HCT116 (cell line): ENCODE measurements around the gene PRMT1. TPM values are rescaled to one million over a fixed set of nuclear protein-coding genes. Genes with fewer than 3 reads are reported as not detected.

Source experiments
- ATAC-seq: fragments of 200-7000 bp; cut with Tn5 transposase; 2 replicates; pipeline ENCODE4 v1.9.1; 2020; ENCODE audit warnings: mild to moderate bottlenecking, moderate library complexity
- BruUV-seq: library from RNA; stranded (reverse); fragments of 400-500 nt; replicated peaks from 2 replicates; lab custom pipeline; 2021; lab: Mats Ljungman, UMichigan
- CTCF ChIA-PET: fragments of 300-600 bp; sonication (Branson Sonifier 250); formaldehyde crosslinking; loops from one replicate; lab custom pipeline; 2021; ENCODE audit warnings: antibody characterized with exemption; lab: Charles Lee
- POLR2A ChIA-PET: fragments of 300-600, 350-600 bp; sonication (Branson Sonifier 250); formaldehyde crosslinking; loops from one replicate; lab custom pipeline; 2021; ENCODE audit warnings: antibody characterized with exemption; lab: Charles Lee
- RAD21 ChIA-PET, 2 experiments: fragments of 300-600 bp; sonication (Branson Sonifier 250); formaldehyde crosslinking; loops; one replicate each; lab custom pipeline; 2023; ENCODE audit warnings: low total read pairs in 2 of 2; ENCODE audit not compliant: uncharacterized antibody in 2 of 2, unreplicated experiment in 2 of 2, low non-redundant PET in 1 of 2; lab: Charles Lee
- DNase-seq: peaks from one replicate; pipeline ENCODE4 v3.0.0-alpha.2; 2010; ENCODE audit warnings: low read depth, low spot score
- H2AFZ ChIP-seq: fragments of 200-600 bp; shearing (Covaris generic), sonication (generic); 2 replicates; pipeline ENCODE4 v1.6.1; 2017; ENCODE audit warnings: low read depth, mixed run types, mixed read lengths, antibody characterized with exemption, low read length; ENCODE audit not compliant: poor library complexity, severe bottlenecking
- H3K27ac ChIP-seq: 2 replicates; pipeline ENCODE4 v1.5.1; 2012; ENCODE audit warnings: low read depth, low read length
- H3K27me3 ChIP-seq: fragments of 200-600 bp; sonication (generic); 2 replicates; pipeline ENCODE4 v1.6.1; 2016; ENCODE audit warnings: mixed run types, low read length, mixed read lengths; ENCODE audit not compliant: insufficient read depth
- H3K36me3 ChIP-seq, 2 experiments: fragments of 200-500 bp in 1 of 2; fragments of 200-600 bp in 1 of 2; sonication (Bioruptor generic) in 1 of 2; sonication (generic) in 1 of 2; 2 replicates each; pipeline versions ENCODE4 v1.5.1 to v1.6.1; 2014 to 2016; ENCODE audit warnings: low read length in 2 of 2, inconsistent platforms in 1 of 2, mixed read lengths in 1 of 2, mixed run types in 1 of 2; ENCODE audit not compliant: insufficient read depth in 2 of 2, control insufficient read depth in 1 of 2
- H3K4me1 ChIP-seq, 2 experiments: fragments of 200-600 bp in 1 of 2; sonication (generic) in 1 of 2; 2 replicates each; pipeline versions ENCODE4 v1.5.1 to v1.6.1; 2012 to 2017; ENCODE audit warnings: low read length in 2 of 2, inconsistent platforms in 1 of 2, mild to moderate bottlenecking in 1 of 2, mixed read lengths in 1 of 2, mixed run types in 1 of 2, moderate library complexity in 1 of 2; ENCODE audit not compliant: insufficient read depth in 2 of 2, control insufficient read depth in 1 of 2
- H3K4me2 ChIP-seq: fragments of 200-600 bp; sonication (generic); 2 replicates; pipeline ENCODE4 v1.6.1; 2017; ENCODE audit warnings: mixed run types, low read length, mixed read lengths
- H3K4me3 ChIP-seq, 2 experiments: fragments of 200-600 bp in 1 of 2; sonication (generic) in 1 of 2; replicated peaks in 1 of 2; 2 replicates each; pipeline ENCODE4 v1.5.1; 2011 to 2016; ENCODE audit warnings: low read length in 2 of 2, control low read depth in 1 of 2, low read depth in 1 of 2, mild to moderate bottlenecking in 1 of 2, mixed read lengths in 1 of 2, mixed run types in 1 of 2
- H3K79me2 ChIP-seq: fragments of 200-600 bp; sonication (generic); 2 replicates; pipeline ENCODE4 v1.6.1; 2017; ENCODE audit warnings: mild to moderate bottlenecking, mixed run types, low read length, moderate library complexity, mixed read lengths; ENCODE audit not compliant: insufficient read depth
- H3K9ac ChIP-seq: fragments of 200-600 bp; sonication (generic); 2 replicates; pipeline ENCODE4 v1.6.1; 2016; ENCODE audit warnings: low read length, mixed read lengths
- H3K9me2 ChIP-seq: fragments of 200-600 bp; sonication (generic), shearing (Covaris generic); 2 replicates; pipeline ENCODE4 v1.6.1; 2017; ENCODE audit warnings: mixed run types, mild to moderate bottlenecking, moderate library complexity; ENCODE audit not compliant: insufficient read depth
- H3K9me3 ChIP-seq, 2 experiments: fragments of 200-500 bp in 1 of 2; fragments of 200-600 bp in 1 of 2; sonication (Bioruptor generic) in 1 of 2; sonication (generic) in 1 of 2; 2 replicates each; pipeline ENCODE4 v1.6.1; 2014 to 2017; ENCODE audit warnings: low read length in 2 of 2, mixed read lengths in 2 of 2, inconsistent platforms in 1 of 2, low read depth in 1 of 2, mild to moderate bottlenecking in 1 of 2, mixed run types in 1 of 2, moderate library complexity in 1 of 2; ENCODE audit not compliant: control insufficient read depth in 1 of 2, insufficient read depth in 1 of 2
- H4K20me1 ChIP-seq: fragments of 200-600 bp; sonication (generic), shearing (Covaris generic); 2 replicates; pipeline ENCODE4 v1.6.1; 2017; ENCODE audit warnings: mixed run types, mild to moderate bottlenecking, moderate library complexity; ENCODE audit not compliant: insufficient read depth
- CBX3 ChIP-seq: IDR thresholded peaks from 2 replicates; pipeline ENCODE4 v1.6.1; 2012; ENCODE audit warnings: low read depth
- CEBPB ChIP-seq: IDR thresholded peaks from 2 replicates; pipeline ENCODE4 v1.6.1; 2012; ENCODE audit warnings: low read depth
- CTCF ChIP-seq, 3 experiments: fragments of 200-600 bp in 1 of 3; sonication (generic) in 1 of 3; IDR thresholded peaks in 2 of 3; conservative IDR thresholded peaks in 1 of 3; 2 replicates each; pipeline ENCODE4 v1.5.1; 2012 to 2017; ENCODE audit warnings: low read depth in 2 of 3, low read length in 2 of 3, antibody characterized with exemption in 1 of 3, borderline replicate concordance in 1 of 3, control low read depth in 1 of 3, mild to moderate bottlenecking in 1 of 3, mixed read lengths in 1 of 3, mixed run types in 1 of 3, moderate library complexity in 1 of 3; ENCODE audit not compliant: insufficient read depth in 1 of 3
- ELF1 ChIP-seq: IDR thresholded peaks from 2 replicates; pipeline ENCODE4 v1.6.1; 2012; ENCODE audit warnings: low read depth, borderline replicate concordance
- EZH2phosphoT487 ChIP-seq: fragments of 200-600 bp; IDR thresholded peaks from 2 replicates; pipeline ENCODE4 v1.6.1; 2018; ENCODE audit warnings: antibody characterized with exemption, borderline replicate concordance
- YY1 ChIP-seq: IDR thresholded peaks from 2 replicates; pipeline ENCODE4 v1.6.1; 2011; ENCODE audit warnings: low read length, low read depth, moderate library complexity, mild to moderate bottlenecking; ENCODE audit not compliant: insufficient replicate concordance; ENCODE audit errors: extremely low read depth
- intact Hi-C: fragments of 100-400 bp; cut with micrococcal nuclease; formaldehyde crosslinking; loops from 2 replicates; pipeline ENCODE4 v1.10.0; 2022
- total RNA-seq: library from RNA; stranded (reverse); gene quantifications from one replicate; pipeline ENCODE4 v1.2.1, GENCODE V29; 2021; ENCODE audit not compliant: unreplicated experiment

The PRMT1 gene
- total RNA-seq, 1 experiment from 2014 or later = 428 TPM

- TF ChIP-seq ELF1 (no peak; the same call in 1 of the 2 replicates), YY1 (peak; percentile 19), CBX3 (no peak), EZH2phosphoT487 (no peak)
These were observed 11.5 kb upstream of the PRMT1 start, which contains the start of the genes BCL2L12 and IRF3 (continued) for GRCh38 chr19:49665351-49666119.

GRCh38 chr19:49666120-49666444 lies 11.0 kb upstream of the PRMT1 start:
- H3K4me1 ChIP-seq = peaks cover 6 to 30% of the 10 kb centered on the region in 2 experiments; a peak in 3 of 4 replicates
- RAD21 ChIA-PET = no interaction called here
- BruUV-seq = TSS peak; percentile 82

More at GRCh38 chr19:49666120-49666444, 11.0 kb upstream of the PRMT1 start:
- Histone ChIP-seq H3K27ac (peak overlapping the region; percentile 95), H3K4me2 (peak overlapping the region; percentile 78), H3K9me3 (no peaks in the 10 kb centered on the region), H3K4me3 (peak overlapping the region; percentile 90 to 95), H4K20me1 (no peaks in the 10 kb centered on the region), H3K9ac (peak overlapping the region; percentile 91), H3K79me2 (peaks cover 59% of the 10 kb centered on the region), H2AFZ (no peak overlapping the region), H3K27me3 (no peaks in the 10 kb centered on the region), H3K9me2 (no peaks in the 10 kb centered on the region), H3K36me3 (peaks cover 3 to 36% of the 10 kb centered on the region in 2 experiments; a peak in 3 of 4 replicates)
- DNase-seq (no peak), ATAC-seq (peak; percentile 9)
- intact Hi-C loops = no loop called here
- ChIA-PET POLR2A (interaction anchor here (2.2 to 2.9 kb wide), 2 partner anchors 9 to 24 kb away, joined by 15 to 53 read pairs; partner anchors contain the start of genes PRMT1 and SCAF1), CTCF (interaction anchor here (2.0 kb wide), 1 partner anchor 11 kb away, joined by 6 read pairs; the partner anchor contains the start of gene PRMT1)
- TF ChIP-seq CTCF (IDR thresholded peaks at IDR 0.05 in 2 of 3, conservative IDR thresholded peaks at IDR 0.05 in 1 of 3; ENCODE audit: borderline replicate concordance in 1 of 3, insufficient read depth in 1 of 3, low read depth in 2 of 3, low read length in 2 of 3) (0 out of 6 replicates have a peak, but pooled peaks of 1 of the 3 experiments have one; percentile 10), CEBPB (no peak)
